ENCODE results near the gene SYNE2.

Gene SYNE2

DNA sequence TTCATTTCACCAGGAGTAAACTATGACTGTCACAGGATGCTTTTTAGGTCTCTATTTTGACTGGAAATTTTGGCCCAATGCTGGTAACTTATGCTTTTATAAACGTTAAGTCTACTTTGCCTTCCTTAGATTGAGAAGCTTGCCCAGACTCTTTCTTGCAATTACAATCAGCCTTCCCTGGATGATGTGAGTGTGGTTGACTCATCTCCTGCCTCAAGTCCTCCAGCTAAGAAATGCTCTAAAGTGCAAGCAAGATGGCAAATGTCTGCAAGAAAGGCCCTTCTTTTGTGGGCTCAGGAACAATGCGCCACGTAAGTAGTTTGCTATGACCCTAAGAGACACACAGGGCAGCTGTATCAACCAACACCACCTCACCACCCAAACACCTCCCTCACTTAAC is 96.9 kb downstream of the SYNE2 start:
- Histone ChIP-seq H3K4me3 (ENCODE audit: low read length) (no peak overlapping the region), H4K20me1 (ENCODE audit: control insufficient read depth, insufficient read depth, low read depth, low read length) (no peaks in the 10 kb centered on the region), H3K79me2 (ENCODE audit: control insufficient read depth, low read length) (peaks cover 16% of the 10 kb centered on the region), H3K9me2 (replicated peaks; ENCODE audit: control insufficient read depth, low read length) (no peaks in the 10 kb centered on the region), H3F3A (ENCODE audit: control insufficient read depth, insufficient read depth) (peaks cover 4% of the 10 kb centered on the region), H3K4me1 (ENCODE audit: control insufficient read depth, low read length) (no peaks in the 10 kb centered on the region), H3K9me3 (ENCODE audit: control insufficient read depth, insufficient read depth, low read length) (no peaks in the 10 kb centered on the region), H3K4me2 (ENCODE audit: low read length) (no peak overlapping the region), H3K36me3 (ENCODE audit: control insufficient read depth, low read length) (peaks cover 85% of the 10 kb centered on the region), H3K27me3 (ENCODE audit: control insufficient read depth, low read length) (no peaks in the 10 kb centered on the region), H3K27ac (ENCODE audit: low read depth, low read length) (no peak overlapping the region)
- TF ChIP-seq, protein P1, sequence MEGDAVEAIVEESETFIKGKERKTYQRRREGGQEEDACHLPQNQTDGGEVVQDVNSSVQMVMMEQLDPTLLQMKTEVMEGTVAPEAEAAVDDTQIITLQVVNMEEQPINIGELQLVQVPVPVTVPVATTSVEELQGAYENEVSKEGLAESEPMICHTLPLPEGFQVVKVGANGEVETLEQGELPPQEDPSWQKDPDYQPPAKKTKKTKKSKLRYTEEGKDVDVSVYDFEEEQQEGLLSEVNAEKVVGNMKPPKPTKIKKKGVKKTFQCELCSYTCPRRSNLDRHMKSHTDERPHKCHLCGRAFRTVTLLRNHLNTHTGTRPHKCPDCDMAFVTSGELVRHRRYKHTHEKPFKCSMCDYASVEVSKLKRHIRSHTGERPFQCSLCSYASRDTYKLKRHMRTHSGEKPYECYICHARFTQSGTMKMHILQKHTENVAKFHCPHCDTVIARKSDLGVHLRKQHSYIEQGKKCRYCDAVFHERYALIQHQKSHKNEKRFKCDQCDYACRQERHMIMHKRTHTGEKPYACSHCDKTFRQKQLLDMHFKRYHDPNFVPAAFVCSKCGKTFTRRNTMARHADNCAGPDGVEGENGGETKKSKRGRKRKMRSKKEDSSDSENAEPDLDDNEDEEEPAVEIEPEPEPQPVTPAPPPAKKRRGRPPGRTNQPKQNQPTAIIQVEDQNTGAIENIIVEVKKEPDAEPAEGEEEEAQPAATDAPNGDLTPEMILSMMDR (IDR thresholded peaks at IDR 0.05; ENCODE audit: low read depth, low read length, poor library complexity, severe bottlenecking): no peak
- no peak for TF ChIP-seq EZH2phosphoT487 (IDR thresholded peaks at IDR 0.05; ENCODE audit: borderline replicate concordance, low read length)

DNA sequence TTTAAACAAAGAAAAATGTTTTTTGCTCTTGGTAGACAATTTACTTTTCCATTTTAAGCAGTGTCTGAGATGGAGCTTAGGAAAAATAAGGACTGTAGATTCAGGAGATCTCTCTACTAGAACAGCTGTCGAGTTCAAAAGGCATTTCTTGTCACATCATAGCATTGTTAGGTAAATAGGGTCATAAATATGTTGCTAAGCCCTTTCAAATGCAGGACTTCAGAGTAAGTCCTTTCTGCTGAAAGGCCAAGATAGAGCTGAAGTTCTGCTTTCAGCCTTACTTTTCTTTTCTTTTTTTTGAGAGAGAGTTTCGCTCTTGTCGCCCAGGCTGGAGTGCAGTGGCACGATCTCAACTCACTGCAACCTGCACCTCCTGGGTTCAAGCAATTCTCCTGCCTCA is 98.2 kb downstream of the SYNE2 start:
- H3K9me2 ChIP-seq (replicated peaks; ENCODE audit: control insufficient read depth, low read length): no peaks in the 10 kb centered on the region
- H3F3A ChIP-seq (ENCODE audit: control insufficient read depth, insufficient read depth): peaks cover 6% of the 10 kb centered on the region
- H3K27me3 ChIP-seq (ENCODE audit: control insufficient read depth, low read length): no peaks in the 10 kb centered on the region
- peaks cover 8% of the 10 kb centered on the region; the same call in 1 of the 2 replicates for H3K79me2 ChIP-seq (ENCODE audit: control insufficient read depth, low read length)
- H3K9me3 ChIP-seq (ENCODE audit: control insufficient read depth, insufficient read depth, low read length): no peaks in the 10 kb centered on the region
- no peaks in the 10 kb centered on the region for H3K4me1 ChIP-seq (ENCODE audit: control insufficient read depth, low read length)
- TF ChIP-seq EZH2phosphoT487 (IDR thresholded peaks at IDR 0.05; ENCODE audit: borderline replicate concordance, low read length): no peak
- TF ChIP-seq, protein P1 (IDR thresholded peaks at IDR 0.05; ENCODE audit: low read depth, low read length, poor library complexity, severe bottlenecking): no peak
- peaks cover 84% of the 10 kb centered on the region for H3K36me3 ChIP-seq (ENCODE audit: control insufficient read depth, low read length)
- no peak overlapping the region for H3K4me3 ChIP-seq (ENCODE audit: low read length)
- no peak overlapping the region for H3K27ac ChIP-seq (ENCODE audit: low read depth, low read length)
- no peak overlapping the region for H3K4me2 ChIP-seq (ENCODE audit: low read length)
- H4K20me1 ChIP-seq (ENCODE audit: control insufficient read depth, insufficient read depth, low read depth, low read length): no peaks in the 10 kb centered on the region

DNA sequence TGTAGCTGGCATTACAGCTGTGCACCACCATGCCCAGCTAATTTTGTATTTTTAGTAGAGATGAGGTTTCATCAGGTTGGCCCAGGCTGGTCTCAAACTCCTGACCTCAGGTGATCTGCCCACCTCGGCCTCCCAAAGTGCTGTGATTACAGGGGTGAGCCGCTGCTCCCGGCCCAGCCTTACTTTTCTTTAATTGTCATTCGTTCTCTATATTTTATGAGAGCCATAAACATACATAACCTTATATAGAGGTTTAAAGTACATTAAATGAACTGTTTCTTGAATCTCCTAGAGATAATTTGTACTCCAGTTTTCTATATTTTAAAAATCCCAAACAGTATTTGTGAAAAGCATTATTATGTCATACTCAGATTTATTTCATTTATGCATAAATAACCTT is 98.6 kb downstream of the SYNE2 start:
- H3K27ac ChIP-seq (ENCODE audit: low read depth, low read length): no peak overlapping the region
- peaks cover 9% of the 10 kb centered on the region for H3F3A ChIP-seq (ENCODE audit: control insufficient read depth, insufficient read depth)
- H3K4me3 ChIP-seq (ENCODE audit: low read length): no peak overlapping the region
- H4K20me1 ChIP-seq (ENCODE audit: control insufficient read depth, insufficient read depth, low read depth, low read length): no peaks in the 10 kb centered on the region
- H3K4me1 ChIP-seq (ENCODE audit: control insufficient read depth, low read length): no peaks in the 10 kb centered on the region
- no peaks in the 10 kb centered on the region for H3K9me3 ChIP-seq (ENCODE audit: control insufficient read depth, insufficient read depth, low read length)
- H3K36me3 ChIP-seq (ENCODE audit: control insufficient read depth, low read length): peaks cover 86% of the 10 kb centered on the region
- H3K9me2 ChIP-seq (replicated peaks; ENCODE audit: control insufficient read depth, low read length): no peaks in the 10 kb centered on the region
- peaks cover 7% of the 10 kb centered on the region; the same call in 1 of the 2 replicates for H3K79me2 ChIP-seq (ENCODE audit: control insufficient read depth, low read length)
- no peaks in the 10 kb centered on the region for H3K27me3 ChIP-seq (ENCODE audit: control insufficient read depth, low read length)
- TF ChIP-seq EZH2phosphoT487 (IDR thresholded peaks at IDR 0.05; ENCODE audit: borderline replicate concordance, low read length): no peak
- TF ChIP-seq, protein P1 (IDR thresholded peaks at IDR 0.05; ENCODE audit: low read depth, low read length, poor library complexity, severe bottlenecking): no peak
- no peak overlapping the region for H3K4me2 ChIP-seq (ENCODE audit: low read length)
